ENCODE results near the gene HHATL. TPM values are rescaled to one million over a fixed set of nuclear protein-coding genes. Genes with fewer than 3 reads are reported as not detected.
A peak's percentile ranks its signal among the peaks of the same experiment; 100 is the strongest.

The HHATL gene
- total RNA-seq, 1 experiment from 2014 or later: not detected

GRCh38 chr3:42684632-42685362 is 17.8 kb downstream of the HHATL start:
- H3K36me3 ChIP-seq (ENCODE audit: insufficient read depth, low read length, poor library complexity, severe bottlenecking): no peaks in the 10 kb centered on the region
- intact Hi-C loops (cut with micrococcal nuclease; ENCODE audit: unreplicated experiment): no loop called here
- DNase-seq (ENCODE audit: low spot score): no peak
- no TSS peak for BruUV-seq (replicated peaks)
- H3K9me3 ChIP-seq (ENCODE audit: low read depth, low read length, poor library complexity, severe bottlenecking): no peaks in the 10 kb centered on the region
- no peaks in the 10 kb centered on the region for H3K4me1 ChIP-seq (ENCODE audit: insufficient read depth, low read length, poor library complexity, severe bottlenecking)
- no peaks in the 10 kb centered on the region for H3K27me3 ChIP-seq (replicated peaks; ENCODE audit: insufficient read depth, low read depth, low read length, poor library complexity)
- ChIA-PET CTCF (no interaction called here), POLR2A (ENCODE audit: low non-redundant PET) (no interaction called here)
- no peak overlapping the region for H3K4me3 ChIP-seq (ENCODE audit: low read depth, low read length, poor library complexity, severe bottlenecking)
- TF ChIP-seq EZH2 (IDR thresholded peaks at IDR 0.05; ENCODE audit: borderline replicate concordance, low read depth, low read length, poor library complexity, severe bottlenecking) (no peak), CTCF (conservative IDR thresholded peaks at IDR 0.05; ENCODE audit: low read depth, low read length) (no peak)
- H3K27ac ChIP-seq (ENCODE audit: low read depth, low read length, poor library complexity, severe bottlenecking): no peak overlapping the region

- no TSS peak for BruUV-seq (replicated peaks)
- ChIA-PET POLR2A (ENCODE audit: low non-redundant PET) (no interaction called here), CTCF (no interaction called here)
- H3K4me3 ChIP-seq (ENCODE audit: low read depth, low read length, poor library complexity, severe bottlenecking): no peak overlapping the region
- DNase-seq (ENCODE audit: low spot score): peak; percentile 44
- intact Hi-C loops (cut with micrococcal nuclease; ENCODE audit: unreplicated experiment): no loop called here
- H3K27ac ChIP-seq (ENCODE audit: low read depth, low read length, poor library complexity, severe bottlenecking): no peak overlapping the region
- TF ChIP-seq EZH2 (IDR thresholded peaks at IDR 0.05; ENCODE audit: borderline replicate concordance, low read depth, low read length, poor library complexity, severe bottlenecking) (no peak), CTCF (conservative IDR thresholded peaks at IDR 0.05; ENCODE audit: low read depth, low read length) (no peak)
- no peaks in the 10 kb centered on the region for H3K4me1 ChIP-seq (ENCODE audit: insufficient read depth, low read length, poor library complexity, severe bottlenecking)
- no peaks in the 10 kb centered on the region for H3K27me3 ChIP-seq (replicated peaks; ENCODE audit: insufficient read depth, low read depth, low read length, poor library complexity)
- no peaks in the 10 kb centered on the region for H3K9me3 ChIP-seq (ENCODE audit: low read depth, low read length, poor library complexity, severe bottlenecking)
- no peaks in the 10 kb centered on the region for H3K36me3 ChIP-seq (ENCODE audit: insufficient read depth, low read length, poor library complexity, severe bottlenecking)
Observed at GRCh38 chr3:42683875-42684598, 18.6 kb downstream of the HHATL start.

DNA sequence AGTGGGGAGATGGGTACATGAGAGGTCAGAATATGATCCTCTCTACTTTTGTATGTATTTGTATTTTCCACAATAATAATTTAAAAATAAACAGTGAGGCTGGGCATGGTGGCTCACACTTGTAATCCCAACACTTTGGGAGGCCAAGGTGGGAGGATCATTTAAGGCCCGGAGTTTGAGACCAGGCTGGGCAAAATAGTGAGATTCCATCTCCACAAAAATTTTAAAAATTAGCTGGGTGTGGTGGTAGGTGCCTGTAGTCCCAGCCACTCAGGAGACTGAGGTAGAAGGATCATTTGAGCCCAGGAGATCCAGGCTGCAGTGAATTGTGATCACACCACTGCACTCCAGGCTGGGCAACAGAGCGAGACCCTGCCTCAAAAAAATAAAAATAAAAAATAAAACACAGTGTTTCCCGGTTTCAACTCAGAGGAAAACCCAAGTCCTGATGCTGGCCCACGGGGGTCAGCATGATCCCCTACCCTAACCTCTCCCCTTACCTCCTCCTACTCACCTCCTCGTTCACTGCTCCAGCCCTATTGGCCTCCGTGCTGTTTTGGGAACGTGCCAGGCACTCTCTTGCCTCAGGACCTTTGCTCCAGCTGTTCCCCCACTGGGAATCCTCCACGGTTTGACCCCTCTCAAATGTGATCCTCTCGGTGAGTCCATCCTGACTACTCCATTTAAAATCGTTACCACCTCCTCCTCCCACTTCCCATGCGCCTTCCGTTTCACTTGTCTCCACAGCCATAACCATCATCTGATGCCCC is 20.1 kb downstream of the HHATL start:
- no peaks in the 10 kb centered on the region for H3K36me3 ChIP-seq (ENCODE audit: insufficient read depth, low read length, poor library complexity, severe bottlenecking)
- H3K27ac ChIP-seq (ENCODE audit: low read depth, low read length, poor library complexity, severe bottlenecking): no peak overlapping the region
- H3K4me1 ChIP-seq (ENCODE audit: insufficient read depth, low read length, poor library complexity, severe bottlenecking): no peaks in the 10 kb centered on the region
- DNase-seq (ENCODE audit: low spot score): no peak
- no peak overlapping the region for H3K4me3 ChIP-seq (ENCODE audit: low read depth, low read length, poor library complexity, severe bottlenecking)
- no peak for TF ChIP-seq EZH2 (IDR thresholded peaks at IDR 0.05; ENCODE audit: borderline replicate concordance, low read depth, low read length, poor library complexity, severe bottlenecking)
- TF ChIP-seq CTCF (conservative IDR thresholded peaks at IDR 0.05; ENCODE audit: low read depth, low read length): no peak
- intact Hi-C loops (cut with micrococcal nuclease; ENCODE audit: unreplicated experiment): no loop called here
- BruUV-seq (replicated peaks): no TSS peak
- CTCF ChIA-PET: no interaction called here
- POLR2A ChIA-PET (ENCODE audit: low non-redundant PET): no interaction called here
- H3K27me3 ChIP-seq (replicated peaks; ENCODE audit: insufficient read depth, low read depth, low read length, poor library complexity): no peaks in the 10 kb centered on the region
- no peaks in the 10 kb centered on the region for H3K9me3 ChIP-seq (ENCODE audit: low read depth, low read length, poor library complexity, severe bottlenecking)
